Measurements from ENCODE around the gene SLC25A29. TPM values are rescaled to one million over a fixed set of nuclear protein-coding genes. Genes with fewer than 3 reads are reported as not detected.

SLC25A29 gene
- total and polyA plus RNA-seq, 12 donors, result 9.0 to 277 (median 88.4) TPM

- H3K4me3 ChIP-seq, result no peak overlapping the region
- 87 to 92% (median 89%) methylated on average over 6 of the region's 6 CpGs for WGBS, 4 donors
- no peaks in the 10 kb centered on the region for H3K27me3 ChIP-seq
- peaks cover 0 to 27% of the 10 kb centered on the region in 2 donors for H3K36me3 ChIP-seq (replicated peaks in 1 of 2)
- peak in 3 of 7 donors; percentile 9 to 19 (median 9) for DNase-seq
- TF ChIP-seq, protein P1, sequence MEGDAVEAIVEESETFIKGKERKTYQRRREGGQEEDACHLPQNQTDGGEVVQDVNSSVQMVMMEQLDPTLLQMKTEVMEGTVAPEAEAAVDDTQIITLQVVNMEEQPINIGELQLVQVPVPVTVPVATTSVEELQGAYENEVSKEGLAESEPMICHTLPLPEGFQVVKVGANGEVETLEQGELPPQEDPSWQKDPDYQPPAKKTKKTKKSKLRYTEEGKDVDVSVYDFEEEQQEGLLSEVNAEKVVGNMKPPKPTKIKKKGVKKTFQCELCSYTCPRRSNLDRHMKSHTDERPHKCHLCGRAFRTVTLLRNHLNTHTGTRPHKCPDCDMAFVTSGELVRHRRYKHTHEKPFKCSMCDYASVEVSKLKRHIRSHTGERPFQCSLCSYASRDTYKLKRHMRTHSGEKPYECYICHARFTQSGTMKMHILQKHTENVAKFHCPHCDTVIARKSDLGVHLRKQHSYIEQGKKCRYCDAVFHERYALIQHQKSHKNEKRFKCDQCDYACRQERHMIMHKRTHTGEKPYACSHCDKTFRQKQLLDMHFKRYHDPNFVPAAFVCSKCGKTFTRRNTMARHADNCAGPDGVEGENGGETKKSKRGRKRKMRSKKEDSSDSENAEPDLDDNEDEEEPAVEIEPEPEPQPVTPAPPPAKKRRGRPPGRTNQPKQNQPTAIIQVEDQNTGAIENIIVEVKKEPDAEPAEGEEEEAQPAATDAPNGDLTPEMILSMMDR (IDR thresholded peaks at IDR 0.05), result no peak
- TF ChIP-seq POLR2A (IDR thresholded peaks at IDR 0.05), result no peak
- intact Hi-C loops (cut with DNase I), result no loop called here
- H3K27ac ChIP-seq, result peak overlapping the region in 2 of 5 donors; percentile 30 to 90
- H3K4me1 ChIP-seq (replicated peaks in 1 of 2), result peaks cover 17 to 23% of the 10 kb centered on the region in 2 donors
- no peaks in the 10 kb centered on the region for H3K9me3 ChIP-seq (replicated peaks in 1 of 3)
Measured at GRCh38 chr14:100339766-100340422, 33.6 kb upstream of the SLC25A29 start.

GRCh38 chr14:100336618-100337530 lies 30.6 kb upstream of the SLC25A29 start:
- no peak overlapping the region for H3K27ac ChIP-seq

DNA sequence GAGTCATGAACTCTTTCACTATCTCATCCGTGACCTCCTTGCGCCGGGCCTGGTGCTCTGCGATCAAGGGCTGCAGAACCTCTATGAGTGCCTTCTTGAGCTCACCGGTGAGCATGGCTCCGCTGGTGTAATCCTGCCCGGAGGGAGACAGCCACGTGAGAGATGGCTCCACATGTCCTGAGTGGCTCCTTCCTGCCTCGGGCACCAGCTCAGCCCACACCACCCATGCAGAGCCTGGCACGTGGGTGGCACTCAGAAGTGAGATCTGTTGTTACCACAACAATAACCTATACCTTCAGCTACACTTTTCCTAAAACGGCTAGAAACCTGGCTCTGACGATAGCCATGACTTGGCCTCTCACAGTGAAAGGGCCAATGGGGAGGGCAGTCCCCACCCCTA lies 28.7 kb upstream of the SLC25A29 start:
- Histone ChIP-seq H3K9me3 (replicated peaks in 1 of 3) (no peaks in the 10 kb centered on the region), H3K4me3 (no peak overlapping the region), H3K27me3 (no peaks in the 10 kb centered on the region), H3K4me1 (replicated peaks in 1 of 2) (no peaks in the 10 kb centered on the region), H3K27ac (no peak overlapping the region), H3K36me3 (replicated peaks in 1 of 2) (peaks cover 0 to 22% of the 10 kb centered on the region in 2 donors)
- intact Hi-C loops (cut with DNase I), result no loop called here
- TF ChIP-seq, protein P1 (IDR thresholded peaks at IDR 0.05), result no peak
- TF ChIP-seq POLR2A (IDR thresholded peaks at IDR 0.05), result no peak
- WGBS, 4 donors, result 88 to 93% (median 91%) methylated on average over 10 to 12 of the region's 12 CpGs
- peak in 1 of 7 donors; percentile 5 for DNase-seq

More at GRCh38 chr14:100336618-100337530, 30.6 kb upstream of the SLC25A29 start:
- H3K4me3 ChIP-seq, result no peak overlapping the region
- H3K27me3 ChIP-seq, result no peaks in the 10 kb centered on the region
- DNase-seq, result peak in 1 of 7 donors; percentile 7
- TF ChIP-seq POLR2A (IDR thresholded peaks at IDR 0.05), result no peak
- TF ChIP-seq, protein P1 (IDR thresholded peaks at IDR 0.05), result no peak
- no peaks in the 10 kb centered on the region for H3K9me3 ChIP-seq (replicated peaks in 1 of 3)
- peaks cover 17 to 18% of the 10 kb centered on the region in 2 donors for H3K4me1 ChIP-seq (replicated peaks in 1 of 2)
- WGBS, 4 donors, result 86 to 96% (median 90%) methylated on average over 6 to 18 of the region's 18 CpGs
- intact Hi-C loops (cut with DNase I), result no loop called here
- peaks cover 0 to 24% of the 10 kb centered on the region in 2 donors for H3K36me3 ChIP-seq (replicated peaks in 1 of 2)

DNA sequence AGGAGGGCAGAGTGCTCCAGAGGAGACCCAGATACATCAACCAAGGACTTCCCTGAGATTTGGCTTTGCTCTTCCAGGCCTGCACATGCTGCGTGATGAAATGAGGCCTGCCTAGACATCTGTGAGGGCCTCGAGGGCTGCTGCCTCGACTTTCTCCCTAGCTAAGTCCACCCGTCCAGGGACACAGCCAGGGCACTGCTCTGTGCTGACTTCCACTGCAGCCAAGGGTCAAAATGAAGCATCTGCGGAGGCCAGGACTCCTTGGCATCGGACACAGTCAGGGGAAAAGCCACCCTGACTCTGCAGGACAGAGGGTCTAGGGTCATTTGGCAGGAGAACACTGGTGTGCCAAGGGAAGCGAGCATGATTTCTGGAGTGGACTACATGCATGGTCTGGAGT lies 27.6 kb upstream of the SLC25A29 start:
- H3K27me3 ChIP-seq, result no peaks in the 10 kb centered on the region
- DNase-seq, result no peak
- H3K27ac ChIP-seq, result no peak overlapping the region
- TF ChIP-seq, protein P1 (IDR thresholded peaks at IDR 0.05), result no peak
- no peak for TF ChIP-seq POLR2A (IDR thresholded peaks at IDR 0.05)
- no peak overlapping the region for H3K4me3 ChIP-seq
- whole genome bisulfite sequencing, 4 donors, result 75 to 100% (median 79%) methylated on average over 2 to 7 of the region's 7 CpGs
- H3K9me3 ChIP-seq (replicated peaks in 1 of 3), result no peaks in the 10 kb centered on the region
- H3K4me1 ChIP-seq (replicated peaks in 1 of 2), result no peaks in the 10 kb centered on the region
- H3K36me3 ChIP-seq (replicated peaks in 1 of 2), result peaks cover 0 to 18% of the 10 kb centered on the region in 2 donors
- intact Hi-C loops (cut with DNase I), result no loop called here

Measured in adrenal gland (tissue), 12 donors.